Body of pancreas (tissue), 4 donors: Measurements from ENCODE around the gene PTGFRN. TPM values are rescaled to one million over a fixed set of nuclear protein-coding genes. Genes with fewer than 3 reads are reported as not detected.

Experiments used
- ATAC-seq: fragments of 150-250 bp; one replicate; pipeline ENCODE4 v1.9.1; 2016
- DNase-seq, 4 donors: peaks; one replicate each; pipeline ENCODE4 v3.0.0-alpha.2; 2019
- H3K27ac ChIP-seq, 4 donors: fragments of 200-600 bp; sonication (generic); 1 replicate in 3 of 4; 2 replicates in 1 of 4; pipeline versions ENCODE4 v1.5.1 to v1.6.1; 2016 to 2019; ENCODE audit warnings: mild to moderate bottlenecking in 1 of 4, mixed read lengths in 1 of 4, moderate library complexity in 1 of 4
- H3K27me3 ChIP-seq, 2 donors: fragments of 200-600 bp; sonication (generic); one replicate each; pipeline ENCODE4 v1.6.0; 2016; ENCODE audit warnings: mild to moderate bottlenecking in 1 of 2
- H3K36me3 ChIP-seq, 2 donors: fragments of 200-600 bp; sonication (generic); replicated peaks in 1 of 2; 2 replicates each; pipeline ENCODE4 v1.5.1; 2016; ENCODE audit warnings: low read depth in 2 of 2; ENCODE audit not compliant: insufficient read depth in 1 of 2
- H3K4me1 ChIP-seq: fragments of 200-600 bp; sonication (generic); one replicate; pipeline ENCODE4 v1.6.0; 2016
- H3K4me3 ChIP-seq, 2 donors: fragments of 200-600 bp; sonication (generic); 1 replicate in 1 of 2; 2 replicates in 1 of 2; pipeline ENCODE4 v1.5.1; 2016 to 2019
- H3K9me3 ChIP-seq, 3 donors: fragments of 200-600 bp; sonication (generic); 1 replicate in 2 of 3; 2 replicates in 1 of 3; pipeline ENCODE4 v1.5.1; 2016
- POLR2A ChIP-seq, 3 donors: fragments of 450-650 bp; IDR thresholded peaks; one replicate each; pipeline ENCODE4 v1.6.1; 2016; ENCODE audit warnings: antibody characterized with exemption in 3 of 3, mild to moderate bottlenecking in 2 of 3
- WGBS, 2 donors: methylation state at CpG; one replicate each; pipeline ENCODE4 v1.1.5; 2017; 5-methylcytosine and 5-hydroxymethylcytosine counted together
- intact Hi-C: fragments of 100-400 bp; cut with DNase I; formaldehyde crosslinking; loops from one replicate; pipeline ENCODE4 v1.15.1; 2023
- total RNA-seq, 2 donors: library from RNA; depleted of rRNA; stranded (reverse); fragments of >200 nt; gene quantifications; one replicate each; pipeline ENCODE4 v1.1.0, GENCODE V29; 2016
- TF ChIP-seq, protein P1 (sequence below), 7 experiments: fragments of 450-650 bp in 4 of 7; fragments of 200-600 bp in 3 of 7; sonication (generic) in 3 of 7; IDR thresholded peaks; one replicate each; pipeline ENCODE4 v1.5.1; 2016 to 2019; ENCODE audit warnings: antibody characterized with exemption in 7 of 7

The PTGFRN gene
- total RNA-seq, 2 donors from 2014 or later: 35.0 to 76.8 TPM

DNA sequence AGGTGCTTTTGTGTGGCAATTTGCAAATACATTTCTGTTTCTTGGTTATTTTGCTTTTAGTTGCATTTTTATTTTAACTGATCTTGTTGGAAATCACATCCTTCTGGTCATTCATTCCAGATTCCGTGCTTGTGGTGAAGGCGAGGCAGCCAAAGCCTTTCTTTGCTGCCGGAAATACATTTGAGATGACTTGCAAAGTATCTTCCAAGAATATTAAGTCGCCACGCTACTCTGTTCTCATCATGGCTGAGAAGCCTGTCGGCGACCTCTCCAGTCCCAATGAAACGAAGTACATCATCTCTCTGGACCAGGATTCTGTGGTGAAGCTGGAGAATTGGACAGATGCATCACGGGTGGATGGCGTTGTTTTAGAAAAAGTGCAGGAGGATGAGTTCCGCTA is 57.1 kb downstream of the PTGFRN start:
- DNase-seq (no peak), ATAC-seq (no peak)
- Histone ChIP-seq H3K9me3 (no peaks in the 10 kb centered on the region), H3K27me3 (no peaks in the 10 kb centered on the region), H3K4me3 (no peak overlapping the region), H3K36me3 (peaks cover 3 to 13% of the 10 kb centered on the region in 2 donors), H3K27ac (no peak overlapping the region), H3K4me1 (peaks cover 3% of the 10 kb centered on the region)
- WGBS, 2 donors: 87 to 90% methylated on average over 11 of the region's 11 CpGs
- intact Hi-C loops: loop anchor here (10.0 kb wide), 1 partner anchor 78 kb away; no protein-coding TSS in a partner anchor
- TF ChIP-seq POLR2A (IDR thresholded peaks at IDR 0.05): no peak
- TF ChIP-seq, protein P1, sequence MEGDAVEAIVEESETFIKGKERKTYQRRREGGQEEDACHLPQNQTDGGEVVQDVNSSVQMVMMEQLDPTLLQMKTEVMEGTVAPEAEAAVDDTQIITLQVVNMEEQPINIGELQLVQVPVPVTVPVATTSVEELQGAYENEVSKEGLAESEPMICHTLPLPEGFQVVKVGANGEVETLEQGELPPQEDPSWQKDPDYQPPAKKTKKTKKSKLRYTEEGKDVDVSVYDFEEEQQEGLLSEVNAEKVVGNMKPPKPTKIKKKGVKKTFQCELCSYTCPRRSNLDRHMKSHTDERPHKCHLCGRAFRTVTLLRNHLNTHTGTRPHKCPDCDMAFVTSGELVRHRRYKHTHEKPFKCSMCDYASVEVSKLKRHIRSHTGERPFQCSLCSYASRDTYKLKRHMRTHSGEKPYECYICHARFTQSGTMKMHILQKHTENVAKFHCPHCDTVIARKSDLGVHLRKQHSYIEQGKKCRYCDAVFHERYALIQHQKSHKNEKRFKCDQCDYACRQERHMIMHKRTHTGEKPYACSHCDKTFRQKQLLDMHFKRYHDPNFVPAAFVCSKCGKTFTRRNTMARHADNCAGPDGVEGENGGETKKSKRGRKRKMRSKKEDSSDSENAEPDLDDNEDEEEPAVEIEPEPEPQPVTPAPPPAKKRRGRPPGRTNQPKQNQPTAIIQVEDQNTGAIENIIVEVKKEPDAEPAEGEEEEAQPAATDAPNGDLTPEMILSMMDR (IDR thresholded peaks at IDR 0.05): no peak

DNA sequence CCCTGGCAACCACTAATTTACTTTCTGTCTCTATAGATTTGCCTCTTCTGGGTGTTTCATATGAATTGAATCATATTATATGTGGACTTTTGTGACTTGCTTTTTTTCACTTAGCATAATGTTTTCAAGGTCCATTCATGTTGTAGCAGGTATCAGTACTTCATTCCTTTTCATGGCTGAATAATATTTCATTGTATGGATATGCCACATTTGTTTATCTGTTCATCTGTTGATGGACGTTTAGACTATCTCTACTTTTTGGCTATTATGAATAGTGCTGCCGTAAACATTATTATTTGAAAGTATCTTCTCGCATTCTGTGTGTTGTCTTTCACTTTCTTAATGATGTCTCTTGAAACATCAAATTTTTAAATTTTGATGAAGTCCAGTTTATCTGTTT is 59.0 kb downstream of the PTGFRN start:
- H3K27me3 ChIP-seq: no peaks in the 10 kb centered on the region
- 82 to 95% methylated on average over 3 of the region's 3 CpGs for WGBS, 2 donors
- TF ChIP-seq, protein P1 (IDR thresholded peaks at IDR 0.05): no peak
- TF ChIP-seq POLR2A (IDR thresholded peaks at IDR 0.05): no peak
- no peak overlapping the region for H3K4me3 ChIP-seq
- ATAC-seq: no peak
- peaks cover 3 to 4% of the 10 kb centered on the region in 2 donors for H3K36me3 ChIP-seq
- peaks cover 6% of the 10 kb centered on the region for H3K4me1 ChIP-seq
- no peak overlapping the region for H3K27ac ChIP-seq
- intact Hi-C loops: loop anchor here (10.0 kb wide), 1 partner anchor 76 kb away; no protein-coding TSS in a partner anchor
- no peaks in the 10 kb centered on the region for H3K9me3 ChIP-seq
- no peak for DNase-seq

DNA sequence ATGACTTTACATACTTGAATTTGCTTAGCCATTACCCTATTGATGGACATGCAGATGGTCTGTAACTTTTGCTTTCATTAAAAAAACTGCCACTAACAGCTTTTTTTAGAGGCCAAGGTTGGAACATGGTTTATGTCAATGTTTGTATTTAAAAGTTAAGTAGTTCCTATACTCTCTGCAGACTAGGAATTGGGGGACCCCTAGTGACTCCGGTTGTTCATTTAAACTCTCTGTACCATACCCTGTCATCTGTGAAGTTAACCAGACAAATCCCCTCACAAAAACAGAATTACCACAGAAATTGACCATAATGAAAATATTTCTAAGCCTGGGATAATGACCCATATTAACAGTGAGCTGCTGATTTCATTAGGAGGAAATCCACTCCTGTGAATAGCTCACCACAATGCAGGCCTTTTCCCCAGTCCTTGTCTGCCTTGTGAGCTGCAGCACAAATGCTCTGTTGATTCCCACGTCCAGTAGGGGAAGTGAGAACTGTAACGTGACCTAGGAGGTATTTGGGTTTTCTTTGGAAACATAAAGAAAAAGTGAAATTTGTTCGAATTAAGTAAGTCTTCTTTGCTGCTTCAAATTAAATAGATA is 61.6 kb downstream of the PTGFRN start:
- no peak for DNase-seq

DNA sequence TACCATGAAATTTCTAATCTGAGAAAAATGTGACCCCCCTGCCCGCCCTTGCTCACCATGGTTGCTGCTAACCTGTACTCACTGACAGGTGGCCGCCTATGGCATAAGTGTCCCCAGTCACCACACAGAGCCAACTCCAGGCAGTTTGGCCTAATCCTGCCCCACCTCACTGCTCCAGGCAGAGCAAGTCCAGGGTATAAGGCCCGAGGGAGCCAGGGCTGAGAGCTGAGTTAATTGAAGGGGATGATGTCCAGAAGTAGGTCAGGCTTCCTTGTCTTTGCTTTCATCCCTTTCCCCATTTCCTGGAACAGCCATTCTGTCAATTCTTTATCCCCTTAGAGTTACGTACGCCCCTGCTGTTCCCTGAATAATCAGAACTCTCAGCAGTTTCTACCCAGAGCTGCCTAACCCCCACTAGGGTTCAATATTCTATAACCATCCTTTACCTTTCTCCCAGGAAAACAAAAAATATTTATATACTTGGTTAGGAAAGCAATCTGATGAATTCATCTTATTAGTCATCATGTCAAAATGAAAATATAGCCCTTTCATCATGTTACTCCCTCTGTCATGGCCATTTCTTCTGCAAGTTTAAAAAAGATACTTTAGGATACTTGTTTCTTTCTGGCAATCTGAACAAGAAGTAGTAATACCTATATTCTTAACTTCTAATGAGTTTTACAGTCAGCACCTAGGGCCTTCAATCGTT is 62.4 kb downstream of the PTGFRN start:
- WGBS, 2 donors: 87 to 88% methylated on average over 6 of the region's 6 CpGs

More for the DNA sequence above, 61.6 kb downstream of the PTGFRN start:
- Histone ChIP-seq H3K4me1 (peaks cover 6% of the 10 kb centered on the region), H3K9me3 (no peaks in the 10 kb centered on the region), H3K27ac (no peak overlapping the region), H3K27me3 (no peaks in the 10 kb centered on the region), H3K36me3 (peaks cover 3 to 5% of the 10 kb centered on the region in 2 donors), H3K4me3 (no peak overlapping the region)
- ATAC-seq: no peak
- intact Hi-C loops: no loop called here
- no peak for TF ChIP-seq POLR2A (IDR thresholded peaks at IDR 0.05)
- TF ChIP-seq, protein P1 (IDR thresholded peaks at IDR 0.05): no peak
- WGBS, 2 donors: 64 to 73% methylated on average over 4 of the region's 4 CpGs

More for the DNA sequence above, 62.4 kb downstream of the PTGFRN start:
- H3K4me1 ChIP-seq: peaks cover 6% of the 10 kb centered on the region
- H3K27me3 ChIP-seq: no peaks in the 10 kb centered on the region
- intact Hi-C loops: no loop called here
- no peaks in the 10 kb centered on the region for H3K9me3 ChIP-seq
- ATAC-seq (no peak), DNase-seq (no peak)
- H3K4me3 ChIP-seq: no peak overlapping the region
- H3K36me3 ChIP-seq: peaks cover 0 to 5% of the 10 kb centered on the region in 2 donors
- TF ChIP-seq, protein P1 (IDR thresholded peaks at IDR 0.05): no peak
- TF ChIP-seq POLR2A (IDR thresholded peaks at IDR 0.05): no peak
- H3K27ac ChIP-seq: peak overlapping the region in 1 of 4 donors; percentile 45
